ENCODE data around the gene DHRS12.
A peak's percentile ranks its signal among the peaks of the same experiment; 100 is the strongest.

DHRS12 gene

GRCh38 chr13:51845574-51846318 lies 41.8 kb upstream of the DHRS12 start:
- Histone ChIP-seq H3K9me3 (ENCODE audit: insufficient read depth, low read depth, low read length) (no peaks in the 10 kb centered on the region), H2BK5ac (ENCODE audit: low read depth, low read length, poor library complexity) (no peak overlapping the region), H3K4me3 (ENCODE audit: low read depth, low read length) (no peak overlapping the region), H4K8ac (ENCODE audit: low read depth, low read length) (peak overlapping the region; percentile 99), H2AFZ (ENCODE audit: insufficient read depth, low read length, poor library complexity) (peak overlapping the region; percentile 98), H3K27me3 (ENCODE audit: insufficient read depth, low read length) (no peaks in the 10 kb centered on the region), H3K4ac (ENCODE audit: low read depth, low read length) (no peak overlapping the region), H4K91ac (ENCODE audit: low read depth, low read length) (no peak overlapping the region), H3K4me2 (ENCODE audit: low read length) (no peak overlapping the region), H3K14ac (ENCODE audit: low read length) (no peak overlapping the region), H2BK12ac (ENCODE audit: low read length) (no peak overlapping the region), H3K23ac (ENCODE audit: low read length) (no peak overlapping the region), H3K18ac (ENCODE audit: low read length) (no peak overlapping the region), H2AK5ac (ENCODE audit: low read length) (no peak overlapping the region), H3K36me3 (ENCODE audit: control insufficient read depth in 1 of 2, insufficient read depth in 2 of 2, low read length in 2 of 2) (no peaks in the 10 kb centered on the region), H4K12ac (ENCODE audit: low read depth, low read length) (no peak overlapping the region), H3K4me1 (ENCODE audit: control insufficient read depth in 1 of 2, insufficient read depth in 2 of 2, low read length in 2 of 2) (peaks cover 0 to 2% of the 10 kb centered on the region in 2 experiments), H3K79me2 (ENCODE audit: control insufficient read depth, insufficient read depth, low read length, poor library complexity) (no peaks in the 10 kb centered on the region), H2BK120ac (ENCODE audit: insufficient read depth, low read length, poor library complexity) (no peak overlapping the region), H3K9ac (ENCODE audit: low read length) (no peak overlapping the region), H3K27ac (ENCODE audit: low read depth, low read length) (no peak overlapping the region), H3K79me1 (ENCODE audit: low read length) (peaks cover 2% of the 10 kb centered on the region)
- no CpG with 5 or more reads among the region's 5 CpGs for WGBS (ENCODE audit: extremely low coverage, insufficient coverage, insufficient read length)
- no peak for DNase-seq

GRCh38 chr13:51844862-51845573 lies 41.1 kb upstream of the DHRS12 start, which contains the start of gene TMEM272:
TSS of gene TMEM272 (minus strand) at chr13:51845177. CDS start at chr13:51838530, 6,647 bp downstream.
- H3K4ac ChIP-seq (ENCODE audit: low read depth, low read length) = no peak within 1 kb of the TSS
- no peak within 1 kb of the TSS for H2BK12ac ChIP-seq (ENCODE audit: low read length)
- no peak within 1 kb of the TSS for H3K27ac ChIP-seq (ENCODE audit: low read depth, low read length)
- peak within 1 kb of the TSS; percentile 99 for H4K8ac ChIP-seq (ENCODE audit: low read depth, low read length)
- peak within 1 kb of the TSS; percentile 85 for H4K12ac ChIP-seq (ENCODE audit: low read depth, low read length)
- no peaks in the 10 kb centered on the region for H3K36me3 ChIP-seq (ENCODE audit: control insufficient read depth in 1 of 2, insufficient read depth in 2 of 2, low read length in 2 of 2)
- no peak within 1 kb of the TSS for H3K4me2 ChIP-seq (ENCODE audit: low read length)
- DNase-seq = peak; percentile 60 to 76
- no peaks in the 10 kb centered on the region for H3K9me3 ChIP-seq (ENCODE audit: insufficient read depth, low read depth, low read length)
- no peak within 1 kb of the TSS for H3K9ac ChIP-seq (ENCODE audit: low read length)
- peaks cover 0 to 2% of the 10 kb centered on the region in 2 experiments for H3K4me1 ChIP-seq (ENCODE audit: control insufficient read depth in 1 of 2, insufficient read depth in 2 of 2, low read length in 2 of 2)
- H4K91ac ChIP-seq (ENCODE audit: low read depth, low read length) = peak within 1 kb of the TSS; percentile 70
- no peaks in the 10 kb centered on the region for H3K27me3 ChIP-seq (ENCODE audit: insufficient read depth, low read length)
- H2AK5ac ChIP-seq (ENCODE audit: low read length) = no peak within 1 kb of the TSS
- peak within 1 kb of the TSS; percentile 98 for H2AFZ ChIP-seq (ENCODE audit: insufficient read depth, low read length, poor library complexity)
- no CpG with 5 or more reads among the region's 20 CpGs for WGBS (ENCODE audit: extremely low coverage, insufficient coverage, insufficient read length)
- H3K14ac ChIP-seq (ENCODE audit: low read length) = peak within 1 kb of the TSS; percentile 71
- peaks cover 2% of the 10 kb centered on the region for H3K79me1 ChIP-seq (ENCODE audit: low read length)
- H3K4me3 ChIP-seq (ENCODE audit: low read depth, low read length) = no peak within 1 kb of the TSS
- H3K18ac ChIP-seq (ENCODE audit: low read length) = peak within 1 kb of the TSS; percentile 77
- peak within 1 kb of the TSS; percentile 72 for H2BK120ac ChIP-seq (ENCODE audit: insufficient read depth, low read length, poor library complexity)
- H3K79me2 ChIP-seq (ENCODE audit: control insufficient read depth, insufficient read depth, low read length, poor library complexity) = no peaks in the 10 kb centered on the region
- no peak within 1 kb of the TSS for H2BK5ac ChIP-seq (ENCODE audit: low read depth, low read length, poor library complexity)
- no peak within 1 kb of the TSS for H3K23ac ChIP-seq (ENCODE audit: low read length)

GRCh38 chr13:51843529-51843928 lies 39.6 kb upstream of the DHRS12 start:
- H3K4me1 ChIP-seq (ENCODE audit: control insufficient read depth in 1 of 2, insufficient read depth in 2 of 2, low read length in 2 of 2) = peaks cover 0 to 2% of the 10 kb centered on the region in 2 experiments
- H3K9ac ChIP-seq (ENCODE audit: low read length) = no peak overlapping the region
- no peak overlapping the region for H2BK5ac ChIP-seq (ENCODE audit: low read depth, low read length, poor library complexity)
- H3K4ac ChIP-seq (ENCODE audit: low read depth, low read length) = no peak overlapping the region
- H3K18ac ChIP-seq (ENCODE audit: low read length) = no peak overlapping the region
- no peaks in the 10 kb centered on the region for H3K79me2 ChIP-seq (ENCODE audit: control insufficient read depth, insufficient read depth, low read length, poor library complexity)
- H3K27ac ChIP-seq (ENCODE audit: low read depth, low read length) = no peak overlapping the region
- H4K8ac ChIP-seq (ENCODE audit: low read depth, low read length) = no peak overlapping the region
- WGBS (ENCODE audit: extremely low coverage, insufficient coverage, insufficient read length) = no CpG with 5 or more reads among the region's 3 CpGs
- H2BK120ac ChIP-seq (ENCODE audit: insufficient read depth, low read length, poor library complexity) = no peak overlapping the region
- H4K91ac ChIP-seq (ENCODE audit: low read depth, low read length) = no peak overlapping the region
- no peak overlapping the region for H2BK12ac ChIP-seq (ENCODE audit: low read length)
- H2AFZ ChIP-seq (ENCODE audit: insufficient read depth, low read length, poor library complexity) = no peak overlapping the region
- no peak overlapping the region for H3K4me3 ChIP-seq (ENCODE audit: low read depth, low read length)
- H2AK5ac ChIP-seq (ENCODE audit: low read length) = no peak overlapping the region
- no peaks in the 10 kb centered on the region for H3K36me3 ChIP-seq (ENCODE audit: control insufficient read depth in 1 of 2, insufficient read depth in 2 of 2, low read length in 2 of 2)
- H3K9me3 ChIP-seq (ENCODE audit: insufficient read depth, low read depth, low read length) = no peaks in the 10 kb centered on the region
- H3K4me2 ChIP-seq (ENCODE audit: low read length) = no peak overlapping the region
- no peak overlapping the region for H4K12ac ChIP-seq (ENCODE audit: low read depth, low read length)
- no peak overlapping the region for H3K14ac ChIP-seq (ENCODE audit: low read length)
- no peak for DNase-seq
- H3K23ac ChIP-seq (ENCODE audit: low read length) = no peak overlapping the region
- peaks cover 2% of the 10 kb centered on the region for H3K79me1 ChIP-seq (ENCODE audit: low read length)
- H3K27me3 ChIP-seq (ENCODE audit: insufficient read depth, low read length) = no peaks in the 10 kb centered on the region

- no peaks in the 10 kb centered on the region for H3K79me2 ChIP-seq (ENCODE audit: control insufficient read depth, insufficient read depth, low read length, poor library complexity)
- no peak overlapping the region for H4K12ac ChIP-seq (ENCODE audit: low read depth, low read length)
- no peaks in the 10 kb centered on the region for H3K9me3 ChIP-seq (ENCODE audit: insufficient read depth, low read depth, low read length)
- WGBS (ENCODE audit: extremely low coverage, insufficient coverage, insufficient read length) = no CpG with 5 or more reads among the region's 6 CpGs
- no peak overlapping the region for H3K4ac ChIP-seq (ENCODE audit: low read depth, low read length)
- no peak overlapping the region for H3K14ac ChIP-seq (ENCODE audit: low read length)
- DNase-seq = no peak
- no peak overlapping the region for H3K4me2 ChIP-seq (ENCODE audit: low read length)
- no peak overlapping the region for H4K8ac ChIP-seq (ENCODE audit: low read depth, low read length)
- H3K27me3 ChIP-seq (ENCODE audit: insufficient read depth, low read length) = no peaks in the 10 kb centered on the region
- no peak overlapping the region for H2BK12ac ChIP-seq (ENCODE audit: low read length)
- no peak overlapping the region for H2AK5ac ChIP-seq (ENCODE audit: low read length)
- H2BK120ac ChIP-seq (ENCODE audit: insufficient read depth, low read length, poor library complexity) = no peak overlapping the region
- no peak overlapping the region for H3K4me3 ChIP-seq (ENCODE audit: low read depth, low read length)
- H3K4me1 ChIP-seq (ENCODE audit: control insufficient read depth in 1 of 2, insufficient read depth in 2 of 2, low read length in 2 of 2) = peaks cover 0 to 2% of the 10 kb centered on the region in 2 experiments
- H2BK5ac ChIP-seq (ENCODE audit: low read depth, low read length, poor library complexity) = no peak overlapping the region
- peaks cover 2% of the 10 kb centered on the region for H3K79me1 ChIP-seq (ENCODE audit: low read length)
- H3K9ac ChIP-seq (ENCODE audit: low read length) = no peak overlapping the region
- H3K36me3 ChIP-seq (ENCODE audit: control insufficient read depth in 1 of 2, insufficient read depth in 2 of 2, low read length in 2 of 2) = no peaks in the 10 kb centered on the region
- H2AFZ ChIP-seq (ENCODE audit: insufficient read depth, low read length, poor library complexity) = no peak overlapping the region
- H3K18ac ChIP-seq (ENCODE audit: low read length) = no peak overlapping the region
- no peak overlapping the region for H4K91ac ChIP-seq (ENCODE audit: low read depth, low read length)
- no peak overlapping the region for H3K27ac ChIP-seq (ENCODE audit: low read depth, low read length)
- no peak overlapping the region for H3K23ac ChIP-seq (ENCODE audit: low read length)
These were observed 37.8 kb upstream of the DHRS12 start for GRCh38 chr13:51841732-51842131.
